HG03432 (cell line): ENCODE data around the gene BTNL9.
"Not testable (repeated sequence)": the region's sequence is repeated elsewhere in the genome, so short reads cannot be mapped to it uniquely, and the experiment has no call there.

Experiments used
- ATAC-seq: cut with Tn5 transposase; IDR thresholded peaks from one replicate; pipeline ENCODE4 v1.9.1; 2021; ENCODE audit warnings: mild to moderate bottlenecking, moderate library complexity; ENCODE audit not compliant: unreplicated experiment

BTNL9 gene

DNA sequence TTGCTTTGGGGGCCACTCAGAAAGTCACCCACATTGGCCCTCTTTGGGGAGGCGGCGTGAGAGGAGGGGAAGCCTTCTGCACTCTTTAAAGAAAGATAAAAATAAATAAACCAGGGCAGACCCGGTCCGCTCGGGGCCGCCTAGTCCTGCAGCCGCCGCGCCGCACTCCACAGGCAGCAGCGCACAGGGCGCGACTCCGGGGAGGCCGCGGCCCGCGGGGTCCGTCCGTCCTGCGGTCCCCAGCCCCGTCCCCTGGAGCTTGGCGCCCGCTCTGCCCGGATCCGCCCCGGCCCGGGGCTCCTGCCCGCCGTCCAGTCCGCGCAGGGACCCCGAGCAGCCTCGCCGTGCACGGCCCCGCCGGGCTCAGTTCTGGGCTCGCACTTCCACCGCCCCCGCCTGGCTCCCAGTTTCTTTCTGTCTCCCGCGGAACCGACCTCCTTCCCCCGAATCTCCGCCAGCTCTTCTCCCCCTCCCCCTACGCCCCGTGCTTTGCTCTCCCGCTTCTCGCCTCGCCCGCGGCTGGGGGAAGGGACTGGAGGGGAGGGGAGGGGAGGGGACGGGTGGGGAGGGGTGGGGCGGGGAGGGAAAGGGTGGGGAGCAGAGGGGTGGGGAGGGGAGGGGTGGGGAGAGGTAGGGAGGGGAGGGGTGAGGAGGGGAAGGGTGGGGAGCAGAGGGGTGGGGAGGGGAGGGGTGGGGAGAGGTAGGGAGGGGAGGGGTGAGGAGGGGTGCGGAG is 57.9 kb downstream of the BTNL9 start:
- not testable (repeated sequence) for ATAC-seq

DNA sequence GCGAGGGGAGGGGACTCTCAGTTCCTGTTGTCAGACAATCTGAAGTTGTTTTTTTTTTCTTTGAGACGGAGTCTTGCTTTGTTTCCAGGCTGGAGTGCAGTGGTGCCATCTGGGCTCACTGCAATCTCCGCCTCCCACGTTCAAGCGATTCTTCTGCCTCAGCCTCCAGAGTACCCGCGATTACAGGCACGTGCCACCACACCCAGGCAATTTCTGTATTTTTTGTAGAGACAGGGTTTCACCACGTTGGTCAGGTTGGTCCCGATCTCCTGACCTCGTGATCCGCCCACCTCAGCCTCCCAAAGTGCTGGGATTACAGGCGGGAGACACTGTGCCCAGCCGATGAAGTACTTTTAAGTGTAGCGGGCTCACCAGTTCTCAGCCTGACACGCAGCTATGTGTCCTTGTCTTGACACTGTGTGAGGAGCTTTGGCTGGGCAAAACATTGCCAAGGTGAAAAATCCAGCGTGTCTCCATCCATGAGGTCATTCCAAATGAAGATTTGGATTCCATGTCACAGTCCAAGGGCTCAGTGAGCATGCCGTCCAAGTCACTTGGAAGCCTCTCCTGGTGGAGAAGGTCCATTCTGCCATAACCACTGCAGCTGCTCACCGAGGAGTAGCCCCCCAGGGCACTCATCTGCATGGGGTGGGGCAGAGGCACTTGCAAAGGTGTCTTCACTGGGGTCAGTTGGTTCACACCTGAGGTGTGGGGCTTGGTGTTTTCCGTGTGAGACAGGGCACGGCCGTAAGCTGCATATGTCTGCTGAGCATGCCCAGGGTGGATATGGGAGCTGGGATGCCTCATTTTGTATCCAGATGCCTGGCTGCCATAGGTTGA is 58.9 kb downstream of the BTNL9 start:
- ATAC-seq: no peak

DNA sequence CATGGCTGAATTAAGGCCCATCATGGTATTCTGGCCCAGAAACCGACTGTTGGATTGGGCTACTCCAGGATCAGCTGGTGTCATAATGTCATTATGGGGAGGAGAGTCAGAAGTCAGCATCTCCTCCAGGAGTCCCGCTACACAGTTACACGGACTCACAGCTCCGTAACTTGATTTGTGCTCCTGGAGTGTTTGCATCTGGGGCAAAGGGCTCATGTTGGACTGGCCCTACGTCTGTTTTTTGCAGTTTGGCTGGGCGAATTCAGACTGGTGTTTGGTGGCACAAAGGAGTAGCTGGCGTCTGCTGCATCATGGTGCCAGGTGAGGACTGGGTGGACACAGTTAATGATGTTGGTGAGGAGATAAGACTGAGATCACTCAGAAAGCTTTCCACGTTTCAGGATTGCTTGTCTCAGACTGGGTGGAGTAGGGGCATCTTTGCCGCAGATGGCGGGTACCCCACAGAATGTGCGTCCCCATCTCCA is 59.6 kb downstream of the BTNL9 start:
- no peak for ATAC-seq

DNA sequence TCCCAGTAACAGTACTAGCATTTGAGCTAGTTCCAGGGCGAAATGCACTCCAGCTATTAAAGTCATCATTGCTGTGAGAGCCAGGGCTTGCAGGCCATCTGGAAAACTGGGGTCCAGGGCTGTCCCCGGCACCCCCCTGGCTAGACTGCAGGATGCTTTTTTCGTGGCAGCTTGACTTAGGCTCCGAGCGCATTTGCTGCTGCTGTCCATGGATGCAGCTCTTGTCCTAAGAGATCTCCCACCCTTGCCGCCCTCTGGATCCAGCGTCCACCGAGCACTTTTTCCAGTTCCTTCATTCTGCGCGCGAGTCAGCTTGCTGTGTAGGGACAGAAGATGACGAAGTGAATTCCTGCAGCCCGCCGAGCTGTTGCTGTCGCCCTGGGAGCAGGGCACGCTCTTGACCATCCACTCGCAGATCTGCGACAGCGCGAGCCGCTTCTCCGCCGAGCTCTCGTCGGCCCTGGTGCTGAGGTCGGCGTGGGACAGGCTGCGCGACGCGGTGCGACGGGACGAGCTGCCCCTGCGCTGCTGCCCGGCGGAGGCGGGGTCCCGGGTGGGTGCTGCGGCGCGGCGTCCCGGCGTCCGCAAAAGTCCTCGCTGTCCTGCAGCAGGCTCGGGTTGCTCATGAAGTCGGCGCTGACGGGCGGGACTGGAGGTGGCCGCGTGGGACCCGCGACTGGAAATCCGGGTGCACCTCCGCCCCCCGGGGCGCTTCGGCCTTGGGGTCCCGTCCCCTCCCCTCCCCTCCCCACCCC is 60.2 kb downstream of the BTNL9 start:
- ATAC-seq: no peak

DNA sequence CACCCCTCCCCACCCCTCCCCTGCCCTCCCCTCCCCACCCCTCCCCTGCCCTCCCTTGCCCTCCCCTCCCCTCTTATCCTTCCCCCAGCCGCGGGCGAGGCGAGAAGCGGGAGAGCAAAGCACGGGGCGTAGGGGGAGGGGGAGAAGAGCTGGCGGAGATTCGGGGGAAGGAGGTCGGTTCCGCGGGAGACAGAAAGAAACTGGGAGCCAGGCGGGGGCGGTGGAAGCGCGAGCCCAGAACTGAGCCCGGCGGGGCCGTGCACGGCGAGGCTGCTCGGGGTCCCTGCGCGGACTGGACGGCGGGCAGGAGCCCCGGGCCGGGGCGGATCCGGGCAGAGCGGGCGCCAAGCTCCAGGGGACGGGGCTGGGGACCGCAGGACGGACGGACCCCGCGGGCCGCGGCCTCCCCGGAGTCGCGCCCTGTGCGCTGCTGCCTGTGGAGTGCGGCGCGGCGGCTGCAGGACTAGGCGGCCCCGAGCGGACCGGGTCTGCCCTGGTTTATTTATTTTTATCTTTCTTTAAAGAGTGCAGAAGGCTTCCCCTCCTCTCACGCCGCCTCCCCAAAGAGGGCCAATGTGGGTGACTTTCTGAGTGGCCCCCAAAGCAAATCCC is 61.1 kb downstream of the BTNL9 start:
- not testable (repeated sequence) for ATAC-seq

DNA sequence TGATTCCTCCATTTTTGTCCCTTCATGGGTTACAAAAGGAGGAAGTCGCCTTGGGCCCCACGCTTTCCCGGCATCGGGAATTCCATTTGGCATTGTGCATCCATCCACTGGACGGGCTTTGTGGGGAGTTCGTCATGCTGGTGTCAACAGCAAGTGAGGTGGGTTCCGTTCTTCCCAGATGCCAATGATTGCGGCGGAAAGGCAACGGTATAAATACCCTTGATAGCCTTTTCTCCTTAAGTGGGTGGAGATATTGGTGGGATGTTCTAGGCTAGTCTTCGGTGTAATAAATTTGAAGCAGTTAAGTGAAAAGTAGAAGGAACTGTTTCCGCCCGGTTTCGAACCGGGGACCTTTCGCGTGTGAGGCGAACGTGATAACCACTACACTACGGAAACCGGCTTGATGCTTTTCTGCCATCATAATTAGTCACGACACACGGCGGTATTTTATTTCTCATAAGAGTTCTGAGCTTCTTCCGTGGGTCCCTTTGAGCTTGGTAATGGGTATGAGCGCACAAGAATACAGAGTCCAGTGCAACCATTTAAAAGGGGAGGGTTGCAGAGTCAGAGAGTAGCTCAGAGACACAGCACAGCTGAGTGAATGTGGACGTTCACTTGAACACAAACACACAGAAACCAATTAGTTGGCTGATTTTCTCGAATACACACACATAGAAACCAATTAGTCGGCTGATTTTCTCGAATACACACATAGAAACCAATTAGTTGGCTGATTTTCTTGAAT is 62.0 kb downstream of the BTNL9 start:
- not testable (repeated sequence) for ATAC-seq

DNA sequence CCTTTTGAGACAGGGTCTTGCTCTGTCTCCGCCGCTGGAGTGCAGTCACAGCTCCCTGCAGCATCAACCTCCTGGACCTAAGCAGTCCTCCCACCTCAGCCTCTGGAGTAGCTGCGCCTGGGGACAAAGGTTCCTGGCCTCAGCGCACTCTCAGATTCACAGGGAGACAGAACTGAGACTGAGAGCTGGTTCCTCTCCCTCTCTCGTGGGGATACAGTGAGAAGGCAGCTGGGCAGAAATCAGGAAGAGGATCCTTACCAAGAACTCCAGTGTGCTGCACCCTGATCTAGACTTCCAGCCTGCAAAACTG is 64.1 kb downstream of the BTNL9 start:
- ATAC-seq: not testable (repeated sequence)

DNA sequence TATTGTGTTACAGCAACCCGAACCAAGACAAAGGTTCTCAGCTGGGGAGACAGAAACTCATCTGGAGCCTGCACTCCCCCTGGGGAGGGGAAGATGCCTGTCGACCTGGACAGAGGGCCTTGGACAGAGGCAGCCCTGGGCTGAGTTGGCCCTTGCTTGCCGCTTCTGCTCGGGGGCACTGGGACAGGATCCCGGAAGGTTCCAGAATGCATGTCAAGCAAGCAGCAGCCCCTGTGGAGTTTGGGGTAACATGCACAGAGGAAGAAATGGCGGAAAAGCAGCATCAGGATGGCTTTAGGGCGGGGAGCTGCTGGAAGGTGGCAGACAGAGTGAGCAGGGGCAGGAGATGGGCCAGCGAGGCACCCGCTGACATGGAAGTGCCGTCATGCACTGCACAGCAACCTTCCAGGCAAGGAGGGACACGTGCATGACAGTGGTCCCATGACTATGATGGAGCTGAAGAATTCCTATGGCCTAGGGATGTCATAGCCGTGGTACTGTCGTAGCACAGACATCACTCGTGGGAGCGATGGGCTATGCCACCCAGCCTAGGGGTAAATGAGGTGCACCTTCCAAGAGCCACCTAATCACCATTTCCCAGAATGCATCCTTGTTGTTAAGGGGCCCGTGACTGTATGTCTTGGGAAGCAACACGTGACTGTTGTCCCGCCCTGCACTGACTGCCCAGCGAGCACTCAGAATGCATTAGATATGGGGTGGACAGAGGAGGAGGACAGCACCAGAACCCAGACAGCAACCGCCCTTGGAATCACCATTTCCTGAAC is 64.7 kb downstream of the BTNL9 start:
- ATAC-seq: not testable (repeated sequence)

DNA sequence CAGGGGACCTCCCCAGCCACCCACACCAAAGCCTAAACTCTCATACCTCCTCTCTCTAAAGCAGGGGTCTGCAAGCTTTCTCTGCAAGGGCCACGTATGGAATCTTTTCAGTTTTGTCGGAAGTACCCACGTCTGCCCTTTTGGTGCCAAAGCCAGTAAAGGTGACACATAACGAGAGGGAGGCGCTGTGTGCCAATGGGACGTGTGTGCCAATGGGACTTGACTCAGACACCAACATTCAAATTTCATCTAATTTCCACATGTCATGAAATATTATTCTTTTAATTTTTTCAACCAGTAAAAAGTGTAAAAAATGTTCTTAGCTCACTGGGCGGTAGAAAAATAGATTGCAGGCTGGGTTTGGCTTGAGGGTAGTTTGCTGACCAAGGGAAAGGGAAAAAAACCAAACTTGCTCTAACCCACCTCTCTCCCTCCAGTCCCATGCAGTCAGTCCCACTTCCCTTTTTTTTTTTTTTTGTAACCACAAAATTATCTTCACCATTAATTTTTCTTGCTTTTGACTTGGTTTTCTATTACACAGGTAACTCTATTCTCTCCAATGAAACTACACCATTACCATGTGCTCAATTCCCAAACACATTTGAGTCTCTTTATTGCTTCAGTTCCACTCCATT is 65.4 kb downstream of the BTNL9 start:
- no peak for ATAC-seq

DNA sequence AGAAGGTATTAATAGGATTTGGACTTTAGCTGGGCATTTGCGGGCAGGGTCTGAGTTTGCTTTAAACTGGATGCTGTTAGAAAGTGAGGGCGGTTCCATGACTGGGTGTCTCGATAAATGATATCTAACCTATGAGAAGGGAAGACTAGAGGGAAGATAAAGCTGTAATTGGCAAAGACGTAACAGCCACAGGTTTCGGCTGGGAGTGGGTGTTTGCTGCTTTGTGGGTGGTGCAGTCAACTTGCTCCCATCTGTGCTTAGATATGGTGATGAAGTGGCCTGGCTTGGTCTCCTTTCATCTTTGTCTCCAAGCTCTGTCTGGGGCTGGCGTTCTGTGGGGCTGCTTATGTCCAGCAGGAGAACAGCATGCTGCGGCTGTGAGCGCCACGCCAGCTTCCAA is 67.6 kb downstream of the BTNL9 start:
- no peak for ATAC-seq

DNA sequence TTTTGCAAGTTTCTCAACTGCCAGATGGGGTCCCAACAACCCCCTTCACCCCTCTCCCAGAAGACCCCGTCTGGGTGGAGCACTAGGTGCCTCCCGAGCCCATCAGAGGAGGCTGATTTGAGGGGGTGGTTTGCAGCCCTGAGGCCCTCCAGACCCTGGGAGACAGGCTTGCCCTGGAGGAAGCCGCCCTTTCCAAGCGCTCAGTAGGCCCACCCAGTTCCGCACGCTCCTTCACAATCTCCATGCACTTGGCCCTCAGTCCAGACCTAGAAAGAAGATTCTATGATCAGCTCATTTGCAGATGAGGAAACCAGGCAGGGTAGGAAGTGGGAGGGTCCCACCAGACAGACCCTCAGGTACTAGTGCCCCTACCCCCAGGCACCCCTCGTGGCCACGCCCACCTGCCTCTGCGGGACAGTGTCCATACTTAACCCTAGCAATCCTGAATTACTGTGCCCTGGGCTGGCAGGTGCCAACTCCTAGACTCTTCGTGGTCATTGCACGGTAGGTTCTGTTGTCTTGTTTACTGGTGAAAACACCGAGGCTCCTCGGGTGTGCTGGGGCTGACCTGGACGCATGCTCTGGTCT is 68.6 kb downstream of the BTNL9 start:
- no peak for ATAC-seq

DNA sequence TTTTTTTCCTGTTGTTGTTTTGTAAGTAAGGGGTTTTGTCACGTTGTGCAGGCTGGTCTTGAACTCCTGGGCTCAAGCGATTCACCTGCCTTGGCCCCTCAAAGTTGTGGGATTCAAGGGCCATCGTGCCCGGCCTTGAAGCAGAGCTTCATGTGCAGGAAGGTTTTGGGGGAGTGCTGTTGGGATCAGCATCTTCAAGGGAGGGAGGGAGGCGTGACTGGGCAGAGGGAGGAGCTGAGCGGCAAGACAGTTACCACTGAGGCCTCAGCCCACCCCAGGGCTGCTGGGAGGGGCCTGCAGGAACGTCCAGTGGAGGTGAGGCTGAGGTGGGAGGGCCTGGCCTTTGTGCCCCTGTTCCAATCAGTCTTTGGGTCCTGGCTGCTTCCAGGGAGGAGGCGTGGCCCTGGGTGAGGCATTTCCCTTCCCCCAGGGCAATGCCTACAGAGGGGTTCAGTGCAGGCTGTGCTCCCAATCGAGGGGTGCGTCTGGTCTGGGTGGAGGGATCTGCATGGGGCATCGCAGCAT is 69.5 kb downstream of the BTNL9 start:
- ATAC-seq: no peak

DNA sequence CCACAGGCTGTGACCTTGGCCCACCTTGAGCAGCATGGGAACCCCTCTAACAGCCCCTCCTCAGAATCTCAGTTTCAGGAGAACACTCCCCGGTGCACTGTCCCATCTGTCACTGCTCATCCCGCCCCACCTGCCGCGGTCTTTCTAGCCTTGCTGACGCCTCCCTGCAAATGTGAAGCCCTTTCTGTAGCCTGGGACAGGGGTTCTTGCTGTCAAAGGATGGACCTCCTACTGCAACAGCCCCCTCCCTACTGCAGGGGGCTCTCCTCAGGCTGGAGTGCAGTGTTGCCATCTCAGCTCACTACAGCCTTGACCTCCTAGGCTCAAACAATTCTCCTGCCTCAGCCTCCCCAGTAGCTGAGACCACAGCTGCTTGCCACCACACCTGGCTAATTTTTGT is 70.9 kb downstream of the BTNL9 start:
- ATAC-seq: no peak
